GM12878 (cell line): ENCODE data around the gene CNIH2.

ENCODE experiments used
- BACH1 ChIP-seq: fragments of 450-650 bp; IDR thresholded peaks from 2 replicates; pipeline ENCODE4 v1.6.1; 2017; ENCODE audit warnings: mild to moderate bottlenecking, borderline replicate concordance
- EZH2 ChIP-seq: IDR thresholded peaks from 2 replicates; pipeline ENCODE4 v1.6.1; 2012; ENCODE audit warnings: low read depth, mild to moderate bottlenecking, control low read depth, inconsistent platforms, low read length, borderline replicate concordance; ENCODE audit not compliant: control insufficient read depth
- HDAC6 ChIP-seq: fragments of 200-600 bp; sonication (generic); IDR thresholded peaks from one replicate; pipeline ENCODE4 v1.8.0; 2017; ENCODE audit warnings: antibody characterized with exemption; ENCODE audit not compliant: unreplicated experiment
- POLR2A ChIP-seq: IDR thresholded peaks from 2 replicates; pipeline ENCODE4 v1.6.1; 2011; ENCODE audit warnings: low read depth, mild to moderate bottlenecking, low read length
- TF ChIP-seq, protein P1 (sequence below), 3 experiments: IDR thresholded peaks in 2 of 3; conservative IDR thresholded peaks in 1 of 3; 2 replicates each; pipeline ENCODE4 v1.5.1; 2011; ENCODE audit warnings: low read depth in 3 of 3, low read length in 3 of 3, mild to moderate bottlenecking in 3 of 3, control low read depth in 2 of 3, moderate library complexity in 2 of 3, inconsistent platforms in 1 of 3, mixed read lengths in 1 of 3; ENCODE audit not compliant: control insufficient read depth in 2 of 3, insufficient read depth in 1 of 3; ENCODE audit errors: extremely low read depth in 1 of 3

DNA sequence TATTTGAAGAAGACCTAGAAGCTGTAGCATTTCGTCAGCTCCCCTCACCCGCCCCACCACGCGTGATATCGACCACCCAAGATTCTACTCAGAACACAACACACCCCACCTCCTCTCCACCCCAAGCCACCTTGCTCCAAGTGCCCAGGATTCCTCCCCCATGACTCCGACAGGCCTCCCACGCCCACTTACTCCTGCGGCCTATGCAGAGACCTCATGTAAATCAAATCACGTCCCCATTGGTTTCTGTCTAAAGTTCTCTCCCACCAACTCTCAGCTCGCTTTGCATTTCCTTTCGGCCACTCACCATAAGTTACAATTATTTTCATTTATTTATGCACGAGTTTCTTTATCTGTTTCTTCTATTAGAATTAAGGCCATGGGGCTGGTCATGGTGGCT, 24.7 kb downstream of the CNIH2 start:
- TF ChIP-seq BACH1 (no peak), POLR2A (no peak), HDAC6 (no peak), EZH2 (no peak)
- TF ChIP-seq, protein P1, sequence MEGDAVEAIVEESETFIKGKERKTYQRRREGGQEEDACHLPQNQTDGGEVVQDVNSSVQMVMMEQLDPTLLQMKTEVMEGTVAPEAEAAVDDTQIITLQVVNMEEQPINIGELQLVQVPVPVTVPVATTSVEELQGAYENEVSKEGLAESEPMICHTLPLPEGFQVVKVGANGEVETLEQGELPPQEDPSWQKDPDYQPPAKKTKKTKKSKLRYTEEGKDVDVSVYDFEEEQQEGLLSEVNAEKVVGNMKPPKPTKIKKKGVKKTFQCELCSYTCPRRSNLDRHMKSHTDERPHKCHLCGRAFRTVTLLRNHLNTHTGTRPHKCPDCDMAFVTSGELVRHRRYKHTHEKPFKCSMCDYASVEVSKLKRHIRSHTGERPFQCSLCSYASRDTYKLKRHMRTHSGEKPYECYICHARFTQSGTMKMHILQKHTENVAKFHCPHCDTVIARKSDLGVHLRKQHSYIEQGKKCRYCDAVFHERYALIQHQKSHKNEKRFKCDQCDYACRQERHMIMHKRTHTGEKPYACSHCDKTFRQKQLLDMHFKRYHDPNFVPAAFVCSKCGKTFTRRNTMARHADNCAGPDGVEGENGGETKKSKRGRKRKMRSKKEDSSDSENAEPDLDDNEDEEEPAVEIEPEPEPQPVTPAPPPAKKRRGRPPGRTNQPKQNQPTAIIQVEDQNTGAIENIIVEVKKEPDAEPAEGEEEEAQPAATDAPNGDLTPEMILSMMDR (IDR thresholded peaks at IDR 0.05 in 2 of 3, conservative IDR thresholded peaks at IDR 0.05 in 1 of 3; ENCODE audit: control insufficient read depth in 2 of 3, extremely low read depth in 1 of 3, insufficient read depth in 1 of 3, low read depth in 3 of 3, low read length in 3 of 3) = no peak
